ENCODE data around the gene PSMD1.
A peak's percentile ranks its signal among the peaks of the same experiment; 100 is the strongest.
"Not testable (repeated sequence)": the region's sequence is repeated elsewhere in the genome, so short reads cannot be mapped to it uniquely, and the experiment has no call there.

Gene PSMD1

GRCh38 chr2:231188506-231189170, 132.0 kb downstream of the PSMD1 start:
- no peak for DNase-seq

- no peak for DNase-seq
Observed at GRCh38 chr2:231189171-231189530, 132.5 kb downstream of the PSMD1 start.

GRCh38 chr2:231189571-231190495, 133.2 kb downstream of the PSMD1 start:
- DNase-seq, result no peak

- no peak for DNase-seq
Observed at GRCh38 chr2:231190531-231191197, 134.0 kb downstream of the PSMD1 start.

GRCh38 chr2:231191896-231192872, 135.5 kb downstream of the PSMD1 start:
- no peak for DNase-seq

- DNase-seq, result no peak
Observed at GRCh38 chr2:231193216-231193615, 136.5 kb downstream of the PSMD1 start.

- no peak for DNase-seq
Observed at GRCh38 chr2:231196592-231196991, 139.9 kb downstream of the PSMD1 start.

GRCh38 chr2:231197196-231197595, 140.5 kb downstream of the PSMD1 start:
- DNase-seq, result not testable (repeated sequence)

- no peak for DNase-seq
Observed at GRCh38 chr2:231197706-231198290, 141.1 kb downstream of the PSMD1 start.

GRCh38 chr2:231198291-231199173, 141.9 kb downstream of the PSMD1 start, which contains the start of gene ARMC9:
TSS of gene ARMC9 (plus strand) at chr2:231198631. CDS start at chr2:231206239, 7,608 bp downstream.
- DNase-seq, result peak; percentile 79

- no peak for DNase-seq
Observed at GRCh38 chr2:231199219-231199618, 142.6 kb downstream of the PSMD1 start.

- no peak for DNase-seq
Observed at GRCh38 chr2:231200805-231201474, 144.3 kb downstream of the PSMD1 start.

GRCh38 chr2:231201475-231201814, 144.8 kb downstream of the PSMD1 start:
- no peak for DNase-seq

GRCh38 chr2:231203087-231203486, 146.4 kb downstream of the PSMD1 start:
- no peak for DNase-seq

GRCh38 chr2:231204146-231204545, 147.5 kb downstream of the PSMD1 start:
- DNase-seq, result no peak

- no peak for DNase-seq
Observed at GRCh38 chr2:231204581-231204980, 147.9 kb downstream of the PSMD1 start.

- DNase-seq, result no peak
Observed at GRCh38 chr2:231207734-231208133, 151.1 kb downstream of the PSMD1 start.

GRCh38 chr2:231210782-231211181, 154.1 kb downstream of the PSMD1 start:
- no peak for DNase-seq

GRCh38 chr2:231211486-231211885, 154.8 kb downstream of the PSMD1 start:
- DNase-seq, result no peak

- DNase-seq, result no peak
Observed at GRCh38 chr2:231212329-231212845, 155.7 kb downstream of the PSMD1 start.

Measured in activated naive CD4-positive, alpha-beta T cell treated with Interleukin-2 at 50 U/mL for 16 hours (primary cell).